HG03103 (cell line): ENCODE measurements around the gene HTR2B.

ENCODE experiments used
- ATAC-seq: cut with Tn5 transposase; IDR thresholded peaks from one replicate; pipeline ENCODE4 v1.9.1; 2021; ENCODE audit warnings: low read depth; ENCODE audit not compliant: unreplicated experiment

Gene HTR2B

GRCh38 chr2:231134910-231135655 is 10.2 kb upstream of the HTR2B start:
- ATAC-seq: no peak

- ATAC-seq: no peak
Measured at GRCh38 chr2:231133365-231134099, 8.7 kb upstream of the HTR2B start.

- no peak for ATAC-seq
Measured at GRCh38 chr2:231132129-231132528, 7.3 kb upstream of the HTR2B start.

- no peak for ATAC-seq
Measured at GRCh38 chr2:231130336-231131056, 5.7 kb upstream of the HTR2B start.

- no peak for ATAC-seq
Measured at GRCh38 chr2:231129216-231129615, 4.4 kb upstream of the HTR2B start.

GRCh38 chr2:231128541-231128940 is 3.7 kb upstream of the HTR2B start:
- ATAC-seq: no peak

GRCh38 chr2:231127936-231128335 is 3.1 kb upstream of the HTR2B start:
- no peak for ATAC-seq

- no peak for ATAC-seq
Measured at GRCh38 chr2:231127480-231127879, 2.6 kb upstream of the HTR2B start.

GRCh38 chr2:231126123-231126522 is 1.3 kb upstream of the HTR2B start:
- ATAC-seq: no peak

- no peak for ATAC-seq
Measured at GRCh38 chr2:231123362-231123898, 1.4 kb downstream of the HTR2B start.

GRCh38 chr2:231118614-231118942 is 6.3 kb downstream of the HTR2B start:
- ATAC-seq: no peak

GRCh38 chr2:231117922-231118613 is 6.8 kb downstream of the HTR2B start:
- ATAC-seq: no peak

- no peak for ATAC-seq
Measured at GRCh38 chr2:231117148-231117547, 7.7 kb downstream of the HTR2B start.

GRCh38 chr2:231115651-231116050 is 9.2 kb downstream of the HTR2B start:
- ATAC-seq: no peak

GRCh38 chr2:231113489-231113888 is 11.4 kb downstream of the HTR2B start:
- ATAC-seq: no peak

GRCh38 chr2:231111987-231112386 is 12.9 kb downstream of the HTR2B start:
- no peak for ATAC-seq

GRCh38 chr2:231110551-231110950 is 14.3 kb downstream of the HTR2B start:
- ATAC-seq: no peak

GRCh38 chr2:231104115-231104713 is 20.6 kb downstream of the HTR2B start:
- ATAC-seq: peak; percentile 73

GRCh38 chr2:231102772-231103171 is 22.1 kb downstream of the HTR2B start:
- ATAC-seq: no peak

- no peak for ATAC-seq
Measured at GRCh38 chr2:231100990-231101389, 23.9 kb downstream of the HTR2B start.
